Activated T-cell treated with anti-CD3 and anti-CD28 coated beads, Interleukin-2, amount 50 U/mL, for 4 hours (primary cell): Measurements from ENCODE around the gene ADAMTS17. TPM values are rescaled to one million over a fixed set of nuclear protein-coding genes. Genes with fewer than 3 reads are reported as not detected.
"Not testable (repeated sequence)": the region's sequence is repeated elsewhere in the genome, so short reads cannot be mapped to it uniquely, and the experiment has no call there.

Experiments used
- ATAC-seq, 2 donors: fragments of 200-7000 bp; cut with Tn5 transposase; one replicate each; pipeline ENCODE4 v1.10.0; 2021
- DNase-seq: peaks from one replicate; pipeline ENCODE4 v3.0.0-alpha.2; 2020
- H3K27me3 Mint-ChIP-seq: one replicate; pipeline ENCODE4 v1.8.0; 2021; ENCODE audit warnings: low read depth, mixed read lengths
- H3K36me3 Mint-ChIP-seq: one replicate; pipeline ENCODE4 v1.8.0; 2022; ENCODE audit warnings: mixed read lengths; ENCODE audit not compliant: insufficient read depth
- H3K4me1 Mint-ChIP-seq: one replicate; pipeline ENCODE4 v1.8.0; 2021; ENCODE audit warnings: low read depth, mixed read lengths
- H3K4me3 Mint-ChIP-seq: one replicate; pipeline ENCODE4 v1.8.0; 2021; ENCODE audit warnings: mild to moderate bottlenecking, moderate library complexity, mixed read lengths
- H3K9me3 Mint-ChIP-seq: one replicate; pipeline ENCODE4 v1.8.0; 2021; ENCODE audit warnings: mixed read lengths
- total RNA-seq, 3 donors: library from RNA; stranded (reverse); gene quantifications; one replicate each; pipeline ENCODE4 v1.2.1, GENCODE V29; 2021

Gene ADAMTS17
- total RNA-seq, 3 donors from 2014 or later: 2.6 to 3.9 (median 3.2) TPM

DNA sequence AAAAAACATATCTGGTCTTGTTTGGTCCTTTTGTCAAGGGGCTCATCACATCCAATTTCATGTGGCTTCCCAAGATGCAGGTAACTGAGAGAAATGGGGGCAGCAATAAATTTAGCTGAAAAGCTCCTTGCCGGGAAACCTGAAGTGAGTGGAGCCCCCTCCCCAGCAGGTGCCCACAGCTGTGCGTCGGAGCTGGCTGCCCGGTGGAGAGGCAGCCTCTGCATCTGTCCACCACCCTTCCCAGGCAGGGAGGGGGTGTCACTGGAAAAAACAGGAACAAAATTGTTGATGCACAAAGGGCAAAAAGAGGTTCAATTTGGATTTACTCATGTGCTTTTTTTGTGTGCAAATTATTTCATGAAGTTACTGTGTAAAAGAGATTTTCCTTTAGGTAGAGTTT, 359.1 kb downstream of the ADAMTS17 start:
- Mint-ChIP-seq H3K36me3 (no peaks in the 10 kb centered on the region), H3K4me3 (no peak overlapping the region), H3K9me3 (no peaks in the 10 kb centered on the region), H3K27me3 (no peaks in the 10 kb centered on the region), H3K4me1 (no peaks in the 10 kb centered on the region)
- ATAC-seq: no peak
- no peak for DNase-seq

DNA sequence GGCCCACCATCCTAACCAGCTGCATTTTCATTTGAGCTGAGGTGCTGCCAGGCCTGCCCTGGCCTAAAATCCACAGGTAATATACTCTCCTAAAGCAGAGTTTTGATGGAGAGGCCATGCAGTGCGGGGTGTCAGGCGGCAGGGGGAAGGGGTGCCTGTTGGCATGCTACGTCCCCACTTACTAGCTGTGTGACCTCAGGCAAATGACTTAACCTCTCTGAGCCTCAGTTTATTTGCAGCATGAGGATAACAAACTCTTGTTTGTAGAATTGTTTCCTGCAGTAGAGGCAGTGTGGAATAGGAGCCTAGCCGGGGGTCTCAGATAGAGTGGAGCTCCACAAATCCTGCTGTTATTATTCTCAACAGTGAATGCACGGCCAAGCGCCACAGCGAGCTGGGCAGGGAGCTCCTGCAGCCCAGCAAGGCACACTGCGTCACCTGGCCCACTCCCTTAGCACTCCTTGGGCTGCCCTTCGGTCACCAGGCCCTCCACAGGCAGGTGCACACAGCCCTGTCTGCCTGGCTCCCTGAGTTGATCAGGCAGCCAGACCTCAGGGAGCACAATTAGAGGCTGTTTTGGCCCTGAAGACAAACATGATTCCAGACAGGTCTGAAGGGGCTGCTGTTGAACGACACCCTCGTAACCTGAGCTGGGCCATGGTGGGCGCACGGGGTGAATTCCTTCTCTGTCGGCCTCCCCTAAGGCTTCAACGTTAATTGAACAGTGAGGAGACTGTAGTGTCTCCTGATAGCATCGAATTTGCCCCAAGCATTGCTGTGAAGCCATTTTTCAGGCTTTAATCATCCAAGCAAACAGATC, 359.7 kb downstream of the ADAMTS17 start:
- Mint-ChIP-seq H3K36me3 (no peaks in the 10 kb centered on the region), H3K27me3 (no peaks in the 10 kb centered on the region), H3K4me1 (no peaks in the 10 kb centered on the region), H3K9me3 (no peaks in the 10 kb centered on the region), H3K4me3 (no peak overlapping the region)
- ATAC-seq: no peak
- no peak for DNase-seq

DNA sequence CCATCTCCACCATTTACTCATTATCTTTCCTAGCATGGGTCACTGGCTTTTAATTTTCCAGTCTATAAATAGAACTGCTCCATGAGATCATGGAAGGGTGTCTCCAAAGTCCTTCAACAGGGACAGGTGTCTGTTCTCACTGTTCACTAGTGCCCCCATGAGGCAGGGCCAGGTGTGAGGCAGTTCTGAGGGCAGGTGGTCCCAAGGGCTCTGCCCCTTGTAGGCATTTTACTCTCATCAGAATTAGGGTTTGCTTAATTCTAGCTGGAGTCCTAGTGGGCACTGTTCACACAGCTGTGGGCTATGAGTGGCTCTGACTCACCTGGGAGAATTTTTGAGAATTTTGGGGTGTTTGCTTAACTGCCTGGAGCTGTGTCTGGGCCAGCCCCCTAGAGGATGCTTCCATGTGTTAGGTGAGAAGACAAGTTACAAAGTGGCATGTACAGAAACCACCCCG, 360.6 kb downstream of the ADAMTS17 start:
- no peak for DNase-seq
- Mint-ChIP-seq H3K4me3 (no peak overlapping the region), H3K9me3 (no peaks in the 10 kb centered on the region), H3K36me3 (no peaks in the 10 kb centered on the region), H3K27me3 (no peaks in the 10 kb centered on the region), H3K4me1 (no peaks in the 10 kb centered on the region)
- no peak for ATAC-seq

DNA sequence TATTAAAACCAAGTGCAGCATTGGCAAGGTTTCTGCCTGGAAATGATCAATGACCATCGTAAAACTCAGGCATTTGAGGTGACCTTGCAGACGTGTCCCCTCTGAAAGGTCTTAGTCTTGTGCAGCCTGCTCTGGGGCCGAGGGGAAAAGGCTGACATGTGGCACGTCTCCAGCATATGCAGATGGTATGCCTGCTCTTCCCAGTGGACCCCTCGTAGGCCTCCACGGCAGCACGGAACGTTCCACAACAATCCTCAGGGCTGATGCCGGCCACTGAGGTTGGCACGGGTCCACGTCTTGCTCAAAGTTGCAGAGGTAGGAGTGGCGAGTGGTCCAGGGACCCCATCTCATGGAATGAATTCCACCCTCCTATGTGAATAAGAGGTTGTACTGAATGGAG, 361.0 kb downstream of the ADAMTS17 start:
- Mint-ChIP-seq H3K36me3 (no peaks in the 10 kb centered on the region), H3K27me3 (no peaks in the 10 kb centered on the region), H3K4me1 (no peaks in the 10 kb centered on the region), H3K9me3 (no peaks in the 10 kb centered on the region), H3K4me3 (no peak overlapping the region)
- no peak for ATAC-seq
- DNase-seq: no peak

DNA sequence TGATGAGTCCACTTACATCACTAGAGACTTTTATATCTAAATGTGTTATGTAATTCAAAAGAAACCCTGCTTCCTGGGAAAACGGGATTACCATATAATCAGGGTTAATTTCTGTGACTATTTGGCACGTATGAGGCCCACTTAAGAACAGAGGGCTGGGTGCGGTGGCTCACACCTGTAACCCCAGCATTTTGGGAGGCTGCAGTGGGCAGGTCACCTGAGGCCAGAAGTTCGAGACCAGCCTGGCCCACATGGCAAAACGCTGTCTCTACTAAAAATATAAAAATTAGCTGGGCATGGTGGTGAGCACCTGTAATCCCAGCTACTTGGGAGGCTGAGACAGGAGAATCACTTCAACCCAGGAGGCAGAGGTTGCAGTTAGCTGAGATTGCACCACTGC, 361.9 kb downstream of the ADAMTS17 start:
- H3K9me3 Mint-ChIP-seq, H3K4me1 Mint-ChIP-seq, H3K4me3 Mint-ChIP-seq, H3K36me3 Mint-ChIP-seq, DNase-seq, ATAC-seq, H3K27me3 Mint-ChIP-seq: not testable (repeated sequence)

DNA sequence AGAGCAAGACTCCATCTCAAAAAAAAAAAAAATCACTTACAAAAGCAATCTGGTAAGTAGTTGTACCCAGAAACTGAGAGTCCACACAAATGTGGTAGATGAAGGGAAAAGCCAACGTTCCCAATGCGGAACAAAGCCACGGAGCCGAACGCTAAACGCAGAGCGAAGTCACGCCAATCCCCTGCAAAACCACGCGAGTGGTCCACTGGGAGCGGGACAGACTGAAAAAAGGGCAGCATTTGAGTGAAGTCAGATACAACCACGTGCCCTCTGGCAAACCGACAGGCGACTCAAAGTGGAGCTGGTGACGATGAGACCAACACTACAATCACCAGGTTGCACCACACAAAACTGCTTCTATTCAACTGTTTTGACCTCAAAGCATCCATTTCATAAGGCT, 362.4 kb downstream of the ADAMTS17 start:
- Mint-ChIP-seq H3K4me3 (no peak overlapping the region), H3K36me3 (no peaks in the 10 kb centered on the region), H3K4me1 (no peaks in the 10 kb centered on the region), H3K9me3 (no peaks in the 10 kb centered on the region), H3K27me3 (no peaks in the 10 kb centered on the region)
- DNase-seq (no peak), ATAC-seq (no peak)

DNA sequence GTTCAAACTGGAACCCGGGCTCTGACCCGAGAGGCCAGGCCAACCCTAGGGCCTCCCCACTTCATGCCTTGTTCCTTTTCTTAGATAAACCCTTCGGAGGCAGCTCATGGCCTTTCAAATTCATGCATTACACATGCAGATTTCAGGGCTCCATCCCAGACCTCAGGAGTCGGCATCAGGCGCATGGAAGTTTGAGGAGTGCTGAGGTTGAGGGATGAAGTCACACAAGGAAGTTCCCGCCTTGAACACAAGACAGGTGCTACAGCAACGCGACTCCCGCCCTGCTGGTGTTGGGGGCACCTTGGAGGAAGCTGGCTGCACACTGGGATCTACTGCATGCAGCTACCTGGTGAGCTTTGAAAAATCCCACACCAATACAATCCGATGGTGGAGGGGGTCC, 363.3 kb downstream of the ADAMTS17 start:
- Mint-ChIP-seq H3K27me3 (no peaks in the 10 kb centered on the region), H3K36me3 (no peaks in the 10 kb centered on the region), H3K4me1 (no peaks in the 10 kb centered on the region), H3K4me3 (no peak overlapping the region), H3K9me3 (no peaks in the 10 kb centered on the region)
- ATAC-seq (no peak), DNase-seq (no peak)

DNA sequence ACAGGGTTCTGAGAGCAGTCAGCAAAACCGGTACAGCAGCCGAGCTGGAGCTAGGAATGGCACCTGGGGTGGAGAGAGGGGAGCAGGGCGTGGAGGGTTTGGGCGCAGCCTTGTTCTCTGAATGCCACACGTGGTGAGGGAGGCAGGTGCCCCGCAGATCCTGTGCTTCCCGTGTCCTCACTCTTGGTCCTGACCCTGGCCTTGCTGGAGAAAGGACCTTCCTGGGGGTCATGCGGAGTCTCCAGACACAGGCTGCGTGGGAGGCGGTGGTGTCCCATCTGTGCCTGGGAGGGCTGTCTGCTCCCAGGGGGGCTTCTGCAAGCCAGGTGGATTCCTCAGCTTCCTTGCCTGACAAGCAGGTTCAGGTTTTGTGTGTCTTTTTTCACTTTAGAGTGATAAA, 363.8 kb downstream of the ADAMTS17 start:
- H3K36me3 Mint-ChIP-seq: no peaks in the 10 kb centered on the region
- H3K4me1 Mint-ChIP-seq: no peaks in the 10 kb centered on the region
- H3K27me3 Mint-ChIP-seq: no peaks in the 10 kb centered on the region
- no peak overlapping the region for H3K4me3 Mint-ChIP-seq
- ATAC-seq (no peak), DNase-seq (no peak)
- no peaks in the 10 kb centered on the region for H3K9me3 Mint-ChIP-seq

DNA sequence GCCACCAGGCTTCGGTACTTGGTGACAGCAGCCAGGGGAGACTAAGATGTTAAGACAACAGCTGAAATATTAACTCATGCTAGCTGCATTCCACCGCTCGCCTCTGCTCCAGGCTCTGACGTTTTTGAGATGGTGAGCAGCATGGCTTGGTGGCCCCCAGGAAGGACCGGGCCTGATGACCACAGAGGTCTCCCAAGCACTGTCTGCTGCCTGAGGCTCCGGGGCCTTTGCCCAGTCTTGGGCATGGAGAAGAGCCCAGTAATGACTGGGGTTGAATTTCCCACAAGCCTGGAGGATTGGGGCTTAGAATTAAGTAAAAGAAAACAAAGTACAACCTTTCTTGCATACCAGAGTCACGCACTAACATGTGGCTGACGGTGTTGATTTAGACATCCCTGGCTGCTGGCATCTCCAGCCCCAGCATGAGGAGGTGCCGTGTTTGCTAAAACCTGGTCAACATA, 364.9 kb downstream of the ADAMTS17 start:
- ATAC-seq: no peak
- no peaks in the 10 kb centered on the region for H3K27me3 Mint-ChIP-seq
- H3K4me3 Mint-ChIP-seq: no peak overlapping the region
- H3K36me3 Mint-ChIP-seq: no peaks in the 10 kb centered on the region
- H3K9me3 Mint-ChIP-seq: no peaks in the 10 kb centered on the region
- no peak for DNase-seq
- no peaks in the 10 kb centered on the region for H3K4me1 Mint-ChIP-seq

DNA sequence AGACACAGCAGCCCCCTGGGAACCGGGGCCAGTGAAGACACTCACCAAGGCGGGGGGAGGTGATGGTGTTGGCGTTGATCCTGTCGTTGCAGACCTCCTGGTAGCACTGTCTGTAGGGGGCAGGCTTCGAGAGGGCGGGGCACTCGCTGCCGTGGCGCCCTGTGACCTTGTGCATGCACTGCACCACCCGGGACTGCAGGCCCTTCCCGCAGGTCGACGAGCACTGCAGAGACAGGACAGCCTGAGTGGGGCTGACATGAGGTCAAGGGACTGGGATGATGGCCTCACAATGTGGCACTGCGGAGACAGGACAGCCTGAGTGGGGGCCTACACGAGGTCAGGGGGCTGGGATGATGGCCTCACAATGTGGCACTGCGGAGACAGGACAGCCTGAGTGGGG, 365.8 kb downstream of the ADAMTS17 start:
- ATAC-seq (no peak), DNase-seq (no peak)
- Mint-ChIP-seq H3K4me1 (no peaks in the 10 kb centered on the region), H3K27me3 (no peaks in the 10 kb centered on the region), H3K36me3 (no peaks in the 10 kb centered on the region), H3K4me3 (no peak overlapping the region), H3K9me3 (no peaks in the 10 kb centered on the region)

DNA sequence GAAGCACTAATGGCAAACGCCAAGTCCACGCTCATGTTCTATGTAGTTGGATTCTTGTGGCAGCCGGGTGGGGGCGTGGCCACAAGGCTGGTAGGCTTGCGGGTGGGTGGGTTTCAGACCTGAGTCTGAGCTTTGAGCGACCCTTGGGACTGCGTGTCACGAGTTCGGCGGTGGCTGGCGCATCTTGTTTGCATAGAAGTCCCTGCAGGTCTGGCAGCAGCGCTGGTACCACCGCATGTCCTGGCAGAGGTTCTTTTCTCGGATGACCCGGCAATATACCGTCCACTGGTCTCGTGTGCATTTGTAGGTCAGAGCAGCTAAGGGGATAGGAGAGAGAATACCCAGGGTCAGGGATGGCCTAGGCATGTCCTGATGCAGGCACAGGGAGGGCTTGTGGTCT, 367.5 kb downstream of the ADAMTS17 start:
- Mint-ChIP-seq H3K9me3 (no peaks in the 10 kb centered on the region), H3K27me3 (no peaks in the 10 kb centered on the region), H3K4me1 (no peaks in the 10 kb centered on the region), H3K4me3 (no peak overlapping the region), H3K36me3 (no peaks in the 10 kb centered on the region)
- DNase-seq (no peak), ATAC-seq (no peak)

DNA sequence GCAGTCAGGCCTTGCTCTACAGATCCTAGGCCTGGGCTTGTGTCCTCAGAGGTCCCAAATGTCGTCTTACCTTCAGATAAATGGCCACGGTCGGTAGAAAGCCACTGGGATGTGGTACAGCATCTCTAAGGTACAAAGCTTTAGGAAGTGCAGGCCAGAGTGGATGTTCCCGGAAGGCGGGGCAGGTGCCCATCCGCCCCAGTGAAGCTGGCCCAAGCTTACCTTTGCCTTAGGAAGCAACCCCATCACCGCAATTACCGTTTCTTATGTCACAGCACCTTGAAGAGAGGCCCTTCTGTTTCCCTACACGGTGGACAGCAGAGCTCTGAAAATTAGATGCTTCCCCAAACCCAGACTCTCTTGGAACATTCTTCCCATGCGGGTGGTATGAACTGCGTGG, 368.4 kb downstream of the ADAMTS17 start:
- no peaks in the 10 kb centered on the region for H3K36me3 Mint-ChIP-seq
- ATAC-seq: no peak
- H3K4me3 Mint-ChIP-seq: no peak overlapping the region
- no peaks in the 10 kb centered on the region for H3K9me3 Mint-ChIP-seq
- H3K27me3 Mint-ChIP-seq: no peaks in the 10 kb centered on the region
- H3K4me1 Mint-ChIP-seq: no peaks in the 10 kb centered on the region
- DNase-seq: no peak

DNA sequence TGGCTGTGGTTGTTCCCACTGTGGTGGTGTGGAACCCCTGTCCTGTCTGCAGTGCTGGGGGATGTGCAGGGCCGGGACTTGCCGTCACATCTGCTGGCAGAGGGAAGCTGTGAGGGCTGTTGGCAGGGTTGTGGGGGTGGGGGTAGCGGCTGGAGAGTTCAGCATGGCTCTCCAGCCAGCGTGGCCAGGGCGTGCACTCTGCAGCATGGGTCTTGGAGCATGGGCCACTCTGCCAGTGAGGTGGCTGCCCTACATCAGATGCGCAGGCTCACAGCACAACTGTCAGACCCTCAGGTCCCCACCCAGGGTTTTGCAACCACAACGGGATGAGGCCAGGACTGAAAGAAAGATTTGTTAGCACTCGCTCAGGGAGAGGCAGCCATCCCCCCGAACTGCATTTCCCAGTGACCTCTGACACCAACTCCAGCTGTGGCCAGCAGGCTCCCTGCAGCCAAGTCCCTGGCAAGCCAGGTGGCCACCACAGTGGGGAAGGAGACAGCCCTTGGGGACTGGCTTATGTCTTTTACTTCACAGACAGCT, 370.8 kb downstream of the ADAMTS17 start:
- H3K4me3 Mint-ChIP-seq: no peak overlapping the region
- no peaks in the 10 kb centered on the region for H3K27me3 Mint-ChIP-seq
- no peaks in the 10 kb centered on the region for H3K4me1 Mint-ChIP-seq
- DNase-seq: no peak
- no peak for ATAC-seq
- H3K36me3 Mint-ChIP-seq: no peaks in the 10 kb centered on the region
- H3K9me3 Mint-ChIP-seq: no peaks in the 10 kb centered on the region

DNA sequence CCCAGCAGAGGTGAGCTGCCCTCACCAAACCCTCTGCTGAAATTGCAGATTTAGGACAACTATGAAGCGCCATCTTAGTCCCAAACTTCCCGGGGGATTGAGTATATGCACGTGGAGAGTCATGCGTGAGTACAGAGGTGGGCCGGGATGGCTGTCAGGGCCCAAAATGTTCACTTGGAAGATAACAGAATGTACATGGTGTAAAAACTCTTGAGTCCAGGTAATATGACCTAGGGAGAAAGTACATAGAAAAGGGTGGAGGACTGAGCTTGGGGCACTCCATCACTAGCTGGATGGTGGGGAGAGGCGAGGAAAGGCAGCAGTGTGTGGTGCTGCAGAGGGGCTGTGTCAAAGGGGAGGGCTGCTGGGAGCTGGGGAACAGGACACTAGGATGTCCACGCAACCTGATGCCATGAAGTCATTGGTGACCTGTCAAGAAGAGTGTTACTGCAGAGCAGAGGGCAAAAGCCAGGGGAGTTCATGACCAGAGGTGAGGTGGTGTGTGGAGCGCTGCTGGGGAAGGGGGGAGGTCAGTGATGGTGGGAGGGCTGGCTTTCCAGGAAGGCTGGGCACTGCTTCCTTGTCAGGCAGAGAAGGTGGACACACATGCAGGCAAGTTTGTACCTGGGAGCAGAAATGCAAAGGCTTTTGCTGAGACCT, 372.4 kb downstream of the ADAMTS17 start:
- H3K4me1 Mint-ChIP-seq: no peaks in the 10 kb centered on the region
- DNase-seq (no peak), ATAC-seq (no peak)
- H3K36me3 Mint-ChIP-seq: no peaks in the 10 kb centered on the region
- no peaks in the 10 kb centered on the region for H3K27me3 Mint-ChIP-seq
- no peaks in the 10 kb centered on the region for H3K9me3 Mint-ChIP-seq
- no peak overlapping the region for H3K4me3 Mint-ChIP-seq

DNA sequence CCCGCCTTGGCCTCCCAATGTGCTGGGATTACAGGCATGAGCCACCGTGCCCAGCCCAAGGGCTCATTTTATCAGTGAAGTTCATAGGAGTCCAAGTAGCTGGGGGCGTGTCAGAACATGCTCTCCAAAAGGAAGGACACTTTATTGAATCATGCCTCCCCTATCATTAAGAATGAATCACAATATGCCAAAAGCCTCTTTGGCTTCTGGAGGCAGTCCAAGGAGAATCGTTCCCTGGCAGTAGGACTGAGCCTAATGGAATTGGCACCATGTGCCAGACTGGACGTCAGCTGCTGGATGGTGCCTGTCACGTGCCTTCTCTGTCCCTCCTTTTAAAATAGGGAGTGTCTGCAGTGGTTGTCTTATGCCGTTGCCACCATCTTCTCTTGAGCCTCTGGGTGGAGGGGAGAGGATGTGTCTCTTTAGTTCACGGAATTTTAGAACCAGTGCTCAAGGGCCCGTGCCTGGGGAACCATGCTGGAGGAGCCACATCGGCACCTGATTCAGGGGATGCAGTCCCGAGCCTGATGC, 373.9 kb downstream of the ADAMTS17 start:
- Mint-ChIP-seq H3K27me3 (no peaks in the 10 kb centered on the region), H3K9me3 (no peaks in the 10 kb centered on the region), H3K4me3 (no peak overlapping the region), H3K4me1 (no peaks in the 10 kb centered on the region), H3K36me3 (no peaks in the 10 kb centered on the region)
- ATAC-seq: no peak
- DNase-seq: no peak
